Endothelial cell of umbilical vein (primary cell): ENCODE results near the gene CCDC69. TPM values are rescaled to one million over a fixed set of nuclear protein-coding genes. Genes with fewer than 3 reads are reported as not detected.

Experiments used
- BruUV-seq: library from RNA; stranded (reverse); fragments of 400-500 nt; replicated peaks from 2 replicates; lab custom pipeline; 2021; lab: Mats Ljungman, UMichigan
- CTCF ChIA-PET: fragments of 300-600, 350-600 bp; sonication (Branson Sonifier 250); formaldehyde crosslinking; loops from one replicate; lab custom pipeline; 2021; ENCODE audit warnings: antibody characterized with exemption, inconsistent platforms; lab: Charles Lee
- POLR2A ChIA-PET: fragments of 300-600, 350-600 bp; sonication (Branson Sonifier 250); formaldehyde crosslinking; loops from one replicate; lab custom pipeline; 2021; ENCODE audit warnings: antibody characterized with exemption, inconsistent platforms; lab: Charles Lee
- DNase-seq: peaks from one replicate; pipeline ENCODE4 v3.0.0-alpha.2; 2011; ENCODE audit warnings: low read depth, low spot score
- FAIRE-seq: peaks from 2 replicates; lab custom pipeline; 2011; peaks lifted over from hg19 to GRCh38; lab: Jason Lieb, UNC
- H2AFZ ChIP-seq: 2 replicates; pipeline ENCODE4 v1.6.0; 2012; ENCODE audit warnings: low read depth, low read length, control low read depth, inconsistent platforms
- H3K27ac ChIP-seq: 2 replicates; pipeline ENCODE4 v1.5.1; 2011; ENCODE audit warnings: low read depth, mild to moderate bottlenecking, control low read depth, low read length, moderate library complexity; ENCODE audit not compliant: insufficient read depth
- H3K27me3 ChIP-seq, 2 experiments: 2 replicates each; pipeline versions ENCODE4 v1.6.0 to v1.6.1; 2011; ENCODE audit warnings: low read length in 2 of 2, mixed read lengths in 1 of 2; ENCODE audit not compliant: control insufficient read depth in 2 of 2, insufficient read depth in 2 of 2
- H3K36me3 ChIP-seq, 2 experiments: 2 replicates in 1 of 2; 3 replicates in 1 of 2; pipeline ENCODE4 v1.5.1; 2011; ENCODE audit warnings: low read length in 2 of 2, mild to moderate bottlenecking in 1 of 2, moderate library complexity in 1 of 2; ENCODE audit not compliant: control insufficient read depth in 2 of 2, insufficient read depth in 2 of 2; ENCODE audit errors: extremely low read depth in 1 of 2
- H3K4me1 ChIP-seq: 3 replicates; pipeline ENCODE4 v1.5.1; 2011; ENCODE audit warnings: mild to moderate bottlenecking, low read length; ENCODE audit not compliant: control insufficient read depth, insufficient read depth; ENCODE audit errors: extremely low read depth
- H3K4me2 ChIP-seq: 2 replicates; pipeline ENCODE4 v1.6.1; 2011; ENCODE audit warnings: low read length, control low read depth, mixed read lengths; ENCODE audit not compliant: insufficient read depth
- H3K4me3 ChIP-seq, 3 experiments: fragments of 200-600 bp in 1 of 3; sonication (generic), shearing (Covaris generic) in 1 of 3; replicated peaks in 1 of 3; 2 replicates each; pipeline ENCODE4 v1.5.1; 2011 to 2016; ENCODE audit warnings: control low read depth in 3 of 3, low read length in 3 of 3, mild to moderate bottlenecking in 2 of 3, inconsistent platforms in 1 of 3, low read depth in 1 of 3, moderate library complexity in 1 of 3; ENCODE audit not compliant: insufficient read depth in 1 of 3
- H3K79me2 ChIP-seq: 2 replicates; pipeline ENCODE4 v1.6.0; 2012; ENCODE audit warnings: low read length, inconsistent platforms; ENCODE audit not compliant: control insufficient read depth, insufficient read depth
- H3K9ac ChIP-seq: replicated peaks from 2 replicates; pipeline ENCODE3; 2011; ENCODE audit warnings: low read length, control low read depth; ENCODE audit not compliant: insufficient read depth; ENCODE audit errors: extremely low read depth
- H3K9me1 ChIP-seq: replicated peaks from 3 replicates; pipeline ENCODE4 v1.6.0; 2011; ENCODE audit warnings: mild to moderate bottlenecking, low read length; ENCODE audit not compliant: control insufficient read depth, insufficient read depth; ENCODE audit errors: extremely low read depth
- H3K9me3 ChIP-seq: replicated peaks from 2 replicates; pipeline ENCODE4 v1.5.1; 2012; ENCODE audit warnings: low read length, inconsistent platforms; ENCODE audit not compliant: control insufficient read depth, insufficient read depth
- H4K20me1 ChIP-seq: replicated peaks from 2 replicates; pipeline ENCODE3; 2011; ENCODE audit warnings: mild to moderate bottlenecking, low read length; ENCODE audit not compliant: control insufficient read depth, insufficient read depth; ENCODE audit errors: extremely low read depth
- EZH2 ChIP-seq: IDR thresholded peaks from 2 replicates; pipeline ENCODE4 v1.6.1; 2012; ENCODE audit warnings: borderline replicate concordance, low read depth, mild to moderate bottlenecking, moderate library complexity, low read length, inconsistent platforms; ENCODE audit not compliant: severe bottlenecking
- FOS ChIP-seq: IDR thresholded peaks from 2 replicates; pipeline ENCODE4 v1.6.1; 2011; ENCODE audit warnings: mild to moderate bottlenecking, low read length, moderate library complexity, borderline replicate concordance; ENCODE audit not compliant: insufficient read depth
- GATA2 ChIP-seq: IDR thresholded peaks from 2 replicates; pipeline ENCODE4 v1.7.0; 2011; ENCODE audit warnings: low read depth, mild to moderate bottlenecking, moderate library complexity, mixed read lengths, low read length; ENCODE audit not compliant: insufficient read length, insufficient read depth
- JUN ChIP-seq: IDR thresholded peaks from 2 replicates; pipeline ENCODE4 v1.6.1; 2011; ENCODE audit warnings: borderline replicate concordance, low read depth; ENCODE audit not compliant: insufficient read length, insufficient read depth
- MAX ChIP-seq: IDR thresholded peaks from 2 replicates; pipeline ENCODE4 v1.6.1; 2011; ENCODE audit not compliant: insufficient read depth, insufficient read length
- MYC ChIP-seq: IDR thresholded peaks from one replicate; pipeline ENCODE4 v1.6.1; 2011; ENCODE audit warnings: mild to moderate bottlenecking, low read depth, low read length
- POLR2A ChIP-seq: IDR thresholded peaks from 2 replicates; pipeline ENCODE4 v1.6.1; 2012; ENCODE audit warnings: low read depth, mild to moderate bottlenecking, control low read depth, low read length
- POLR2AphosphoS5 ChIP-seq: IDR thresholded peaks from 2 replicates; pipeline ENCODE4 v1.6.1; 2012; ENCODE audit warnings: low read depth, mild to moderate bottlenecking, control low read depth, low read length, moderate library complexity; ENCODE audit not compliant: insufficient read depth
- dilution Hi-C: fragments of 300-500 bp; cut with MboI; formaldehyde crosslinking; loops from one replicate; pipeline ENCODE4 v1.15.0; 2019; ENCODE audit warnings: low sequenced_read_pairs; ENCODE audit not compliant: extremely low pct_ligation_motif_present
- intact Hi-C: fragments of 100-400 bp; cut with micrococcal nuclease; formaldehyde crosslinking; loops from one replicate; pipeline ENCODE4 v1.10.0; 2022
- polyA plus RNA-seq, 4 experiments: library from polyadenylated mRNA; depleted of rRNA in 3 of 4; stranded (reverse) in 3 of 4; unstranded in 1 of 4; fragments of >200 nt; gene quantifications; 2 replicates each; pipeline versions ENCODE4 v1.2.1 to v1.2.3, GENCODE V29; 2011 to 2012; ENCODE audit warnings: missing spikeins in 1 of 4
- total RNA-seq: library from RNA; stranded (reverse); gene quantifications from 2 replicates; pipeline ENCODE4 v1.2.3, GENCODE V29; 2021
- TF ChIP-seq, protein P1 (sequence below), 2 donors: IDR thresholded peaks; 1 replicate in 1 of 2; 2 replicates in 1 of 2; pipeline ENCODE4 v1.5.1; 2011; ENCODE audit warnings: low read length in 2 of 2, mild to moderate bottlenecking in 2 of 2, moderate library complexity in 2 of 2, control low read depth in 1 of 2, inconsistent platforms in 1 of 2, low read depth in 1 of 2; ENCODE audit not compliant: insufficient read depth in 1 of 2; ENCODE audit errors: extremely low read depth in 1 of 2

The CCDC69 gene
- total and polyA plus RNA-seq, 2 donors (not counting 3 experiments of a cell fraction or from before 2014, with no cell fraction given), result 4.1 to 4.5 TPM

- peaks cover 3 to 9% of the 10 kb centered on the region in 2 experiments for H3K27me3 ChIP-seq
- no TSS peak for BruUV-seq
- H3K4me2 ChIP-seq, result no peak overlapping the region
- ChIA-PET POLR2A (no interaction called here), CTCF (no interaction called here)
- no peak overlapping the region for H3K27ac ChIP-seq
- no peaks in the 10 kb centered on the region for H3K79me2 ChIP-seq
- no peak overlapping the region for H3K9ac ChIP-seq
- H3K9me1 ChIP-seq, result no peaks in the 10 kb centered on the region
- intact Hi-C loops (no loop called here), dilution Hi-C loops (no loop called here)
- no peaks in the 10 kb centered on the region for H3K4me1 ChIP-seq
- FAIRE-seq, result no peak
- H3K4me3 ChIP-seq, result no peak overlapping the region
- DNase-seq, result no peak
- TF ChIP-seq POLR2A (no peak), GATA2 (no peak), JUN (no peak), MAX (no peak), FOS (no peak), MYC (no peak), POLR2AphosphoS5 (no peak), EZH2 (no peak)
- TF ChIP-seq, protein P1, sequence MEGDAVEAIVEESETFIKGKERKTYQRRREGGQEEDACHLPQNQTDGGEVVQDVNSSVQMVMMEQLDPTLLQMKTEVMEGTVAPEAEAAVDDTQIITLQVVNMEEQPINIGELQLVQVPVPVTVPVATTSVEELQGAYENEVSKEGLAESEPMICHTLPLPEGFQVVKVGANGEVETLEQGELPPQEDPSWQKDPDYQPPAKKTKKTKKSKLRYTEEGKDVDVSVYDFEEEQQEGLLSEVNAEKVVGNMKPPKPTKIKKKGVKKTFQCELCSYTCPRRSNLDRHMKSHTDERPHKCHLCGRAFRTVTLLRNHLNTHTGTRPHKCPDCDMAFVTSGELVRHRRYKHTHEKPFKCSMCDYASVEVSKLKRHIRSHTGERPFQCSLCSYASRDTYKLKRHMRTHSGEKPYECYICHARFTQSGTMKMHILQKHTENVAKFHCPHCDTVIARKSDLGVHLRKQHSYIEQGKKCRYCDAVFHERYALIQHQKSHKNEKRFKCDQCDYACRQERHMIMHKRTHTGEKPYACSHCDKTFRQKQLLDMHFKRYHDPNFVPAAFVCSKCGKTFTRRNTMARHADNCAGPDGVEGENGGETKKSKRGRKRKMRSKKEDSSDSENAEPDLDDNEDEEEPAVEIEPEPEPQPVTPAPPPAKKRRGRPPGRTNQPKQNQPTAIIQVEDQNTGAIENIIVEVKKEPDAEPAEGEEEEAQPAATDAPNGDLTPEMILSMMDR (IDR thresholded peaks at IDR 0.05; ENCODE audit: extremely low read depth in 1 of 2, insufficient read depth in 1 of 2, low read depth in 1 of 2, low read length in 2 of 2), result no peak
- H3K9me3 ChIP-seq, result no peaks in the 10 kb centered on the region
- H4K20me1 ChIP-seq, result no peaks in the 10 kb centered on the region
- H2AFZ ChIP-seq, result no peak overlapping the region
- no peaks in the 10 kb centered on the region for H3K36me3 ChIP-seq
These were observed 20.3 kb upstream of the CCDC69 start for GRCh38 chr5:151244206-151244605.
